ENCODE results near the gene GTF2A1.

The GTF2A1 gene

GRCh38 chr14:81192594-81192993 is 28.2 kb downstream of the GTF2A1 start:
- Histone ChIP-seq H3F3A (ENCODE audit: insufficient read depth, low read length) (no peaks in the 10 kb centered on the region), H3K36me3 (ENCODE audit: insufficient read depth, low read length) (peaks cover 65% of the 10 kb centered on the region), H2AFZ (ENCODE audit: low read length) (no peak overlapping the region), H3K9me3 (ENCODE audit: low read length) (no peaks in the 10 kb centered on the region), H3K79me2 (ENCODE audit: insufficient read depth, low read length) (no peaks in the 10 kb centered on the region), H3K4me1 (ENCODE audit: insufficient read depth, low read length, severe bottlenecking) (no peaks in the 10 kb centered on the region), H4K20me1 (ENCODE audit: insufficient read depth, low read length) (no peaks in the 10 kb centered on the region), H3K9me2 (ENCODE audit: low read depth, low read length) (no peaks in the 10 kb centered on the region), H3K27me3 (ENCODE audit: insufficient read depth, low read length) (no peaks in the 10 kb centered on the region), H3K9ac (ENCODE audit: low read length) (no peak overlapping the region), H3K4me2 (ENCODE audit: low read length) (no peak overlapping the region), H3K4me3 (ENCODE audit: low read depth, low read length, poor library complexity, severe bottlenecking) (no peak overlapping the region), H3K27ac (ENCODE audit: low read depth, low read length, poor library complexity, severe bottlenecking) (no peak overlapping the region)
- no peak for TF ChIP-seq CTCF (IDR thresholded peaks at IDR 0.05; ENCODE audit: low read length)

GRCh38 chr14:81187832-81188522 is 32.8 kb downstream of the GTF2A1 start:
- H3K27me3 ChIP-seq (ENCODE audit: insufficient read depth, low read length) = no peaks in the 10 kb centered on the region
- H3K9me2 ChIP-seq (ENCODE audit: low read depth, low read length) = no peaks in the 10 kb centered on the region
- H3K9me3 ChIP-seq (ENCODE audit: low read length) = no peaks in the 10 kb centered on the region
- H3K4me3 ChIP-seq (ENCODE audit: low read depth, low read length, poor library complexity, severe bottlenecking) = no peak overlapping the region
- H3K79me2 ChIP-seq (ENCODE audit: insufficient read depth, low read length) = no peaks in the 10 kb centered on the region
- no peaks in the 10 kb centered on the region for H4K20me1 ChIP-seq (ENCODE audit: insufficient read depth, low read length)
- H3K27ac ChIP-seq (ENCODE audit: low read depth, low read length, poor library complexity, severe bottlenecking) = no peak overlapping the region
- no peaks in the 10 kb centered on the region for H3F3A ChIP-seq (ENCODE audit: insufficient read depth, low read length)
- no peaks in the 10 kb centered on the region for H3K4me1 ChIP-seq (ENCODE audit: insufficient read depth, low read length, severe bottlenecking)
- H3K36me3 ChIP-seq (ENCODE audit: insufficient read depth, low read length) = peaks cover 67% of the 10 kb centered on the region
- TF ChIP-seq EZH2 (IDR thresholded peaks at IDR 0.05; ENCODE audit: borderline replicate concordance, low read length) (no peak), CTCF (IDR thresholded peaks at IDR 0.05; ENCODE audit: low read length) (no peak)
- no peak overlapping the region for H3K4me2 ChIP-seq (ENCODE audit: low read length)
- H3K9ac ChIP-seq (ENCODE audit: low read length) = no peak overlapping the region
- no peak overlapping the region for H2AFZ ChIP-seq (ENCODE audit: low read length)

- H3K4me2 ChIP-seq (ENCODE audit: low read length) = no peak overlapping the region
- no peak overlapping the region for H3K27ac ChIP-seq (ENCODE audit: low read depth, low read length, poor library complexity, severe bottlenecking)
Measured at GRCh38 chr14:81179631-81180030, 41.1 kb downstream of the GTF2A1 start.

More at GRCh38 chr14:81179631-81180030, 41.1 kb downstream of the GTF2A1 start:
- Histone ChIP-seq H3K9ac (ENCODE audit: low read length) (no peak overlapping the region), H2AFZ (ENCODE audit: low read length) (no peak overlapping the region), H3K9me3 (ENCODE audit: low read length) (no peaks in the 10 kb centered on the region), H3F3A (ENCODE audit: insufficient read depth, low read length) (no peaks in the 10 kb centered on the region), H3K9me2 (ENCODE audit: low read depth, low read length) (no peaks in the 10 kb centered on the region), H3K27me3 (ENCODE audit: insufficient read depth, low read length) (no peaks in the 10 kb centered on the region), H3K79me2 (ENCODE audit: insufficient read depth, low read length) (no peaks in the 10 kb centered on the region), H3K4me1 (ENCODE audit: insufficient read depth, low read length, severe bottlenecking) (peaks cover 30% of the 10 kb centered on the region), H4K20me1 (ENCODE audit: insufficient read depth, low read length) (no peaks in the 10 kb centered on the region), H3K36me3 (ENCODE audit: insufficient read depth, low read length) (peaks cover 36% of the 10 kb centered on the region), H3K4me3 (ENCODE audit: low read depth, low read length, poor library complexity, severe bottlenecking) (no peak overlapping the region)
- TF ChIP-seq CTCF (IDR thresholded peaks at IDR 0.05; ENCODE audit: low read length) (no peak), EZH2 (IDR thresholded peaks at IDR 0.05; ENCODE audit: borderline replicate concordance, low read length) (no peak)
